Endothelial cell of umbilical vein (primary cell): ENCODE measurements around the gene ECEL1. TPM values are rescaled to one million over a fixed set of nuclear protein-coding genes. Genes with fewer than 3 reads are reported as not detected.

ENCODE experiments used
- BruUV-seq: library from RNA; stranded (reverse); fragments of 400-500 nt; replicated peaks from 2 replicates; lab custom pipeline; 2021; lab: Mats Ljungman, UMichigan
- CTCF ChIA-PET: fragments of 300-600, 350-600 bp; sonication (Branson Sonifier 250); formaldehyde crosslinking; loops from one replicate; lab custom pipeline; 2021; ENCODE audit warnings: antibody characterized with exemption, inconsistent platforms; lab: Charles Lee
- POLR2A ChIA-PET: fragments of 300-600, 350-600 bp; sonication (Branson Sonifier 250); formaldehyde crosslinking; loops from one replicate; lab custom pipeline; 2021; ENCODE audit warnings: antibody characterized with exemption, inconsistent platforms; lab: Charles Lee
- DNase-seq: peaks from one replicate; pipeline ENCODE4 v3.0.0-alpha.2; 2011; ENCODE audit warnings: low read depth, low spot score
- FAIRE-seq: peaks from 2 replicates; lab custom pipeline; 2011; peaks lifted over from hg19 to GRCh38; lab: Jason Lieb, UNC
- H2AFZ ChIP-seq: 2 replicates; pipeline ENCODE4 v1.6.0; 2012; ENCODE audit warnings: low read depth, low read length, control low read depth, inconsistent platforms
- H3K27ac ChIP-seq: 2 replicates; pipeline ENCODE4 v1.5.1; 2011; ENCODE audit warnings: low read depth, mild to moderate bottlenecking, control low read depth, low read length, moderate library complexity; ENCODE audit not compliant: insufficient read depth
- H3K27me3 ChIP-seq, 2 experiments: 2 replicates each; pipeline versions ENCODE4 v1.6.0 to v1.6.1; 2011; ENCODE audit warnings: low read length in 2 of 2, mixed read lengths in 1 of 2; ENCODE audit not compliant: control insufficient read depth in 2 of 2, insufficient read depth in 2 of 2
- H3K36me3 ChIP-seq, 2 experiments: 2 replicates in 1 of 2; 3 replicates in 1 of 2; pipeline ENCODE4 v1.5.1; 2011; ENCODE audit warnings: low read length in 2 of 2, mild to moderate bottlenecking in 1 of 2, moderate library complexity in 1 of 2; ENCODE audit not compliant: control insufficient read depth in 2 of 2, insufficient read depth in 2 of 2; ENCODE audit errors: extremely low read depth in 1 of 2
- H3K4me1 ChIP-seq: 3 replicates; pipeline ENCODE4 v1.5.1; 2011; ENCODE audit warnings: mild to moderate bottlenecking, low read length; ENCODE audit not compliant: control insufficient read depth, insufficient read depth; ENCODE audit errors: extremely low read depth
- H3K4me2 ChIP-seq: 2 replicates; pipeline ENCODE4 v1.6.1; 2011; ENCODE audit warnings: low read length, control low read depth, mixed read lengths; ENCODE audit not compliant: insufficient read depth
- H3K4me3 ChIP-seq, 3 experiments: fragments of 200-600 bp in 1 of 3; sonication (generic), shearing (Covaris generic) in 1 of 3; replicated peaks in 1 of 3; 2 replicates each; pipeline ENCODE4 v1.5.1; 2011 to 2016; ENCODE audit warnings: control low read depth in 3 of 3, low read length in 3 of 3, mild to moderate bottlenecking in 2 of 3, inconsistent platforms in 1 of 3, low read depth in 1 of 3, moderate library complexity in 1 of 3; ENCODE audit not compliant: insufficient read depth in 1 of 3
- H3K79me2 ChIP-seq: 2 replicates; pipeline ENCODE4 v1.6.0; 2012; ENCODE audit warnings: low read length, inconsistent platforms; ENCODE audit not compliant: control insufficient read depth, insufficient read depth
- H3K9ac ChIP-seq: replicated peaks from 2 replicates; pipeline ENCODE3; 2011; ENCODE audit warnings: low read length, control low read depth; ENCODE audit not compliant: insufficient read depth; ENCODE audit errors: extremely low read depth
- H3K9me1 ChIP-seq: replicated peaks from 3 replicates; pipeline ENCODE4 v1.6.0; 2011; ENCODE audit warnings: mild to moderate bottlenecking, low read length; ENCODE audit not compliant: control insufficient read depth, insufficient read depth; ENCODE audit errors: extremely low read depth
- H3K9me3 ChIP-seq: replicated peaks from 2 replicates; pipeline ENCODE4 v1.5.1; 2012; ENCODE audit warnings: low read length, inconsistent platforms; ENCODE audit not compliant: control insufficient read depth, insufficient read depth
- H4K20me1 ChIP-seq: replicated peaks from 2 replicates; pipeline ENCODE3; 2011; ENCODE audit warnings: mild to moderate bottlenecking, low read length; ENCODE audit not compliant: control insufficient read depth, insufficient read depth; ENCODE audit errors: extremely low read depth
- CTCF ChIP-seq, 2 donors: IDR thresholded peaks; 1 replicate in 1 of 2; 2 replicates in 1 of 2; pipeline ENCODE4 v1.5.1; 2011; ENCODE audit warnings: low read length in 2 of 2, mild to moderate bottlenecking in 2 of 2, moderate library complexity in 2 of 2, control low read depth in 1 of 2, inconsistent platforms in 1 of 2, low read depth in 1 of 2; ENCODE audit not compliant: insufficient read depth in 1 of 2; ENCODE audit errors: extremely low read depth in 1 of 2
- EZH2 ChIP-seq: IDR thresholded peaks from 2 replicates; pipeline ENCODE4 v1.6.1; 2012; ENCODE audit warnings: borderline replicate concordance, low read depth, mild to moderate bottlenecking, moderate library complexity, low read length, inconsistent platforms; ENCODE audit not compliant: severe bottlenecking
- FOS ChIP-seq: IDR thresholded peaks from 2 replicates; pipeline ENCODE4 v1.6.1; 2011; ENCODE audit warnings: mild to moderate bottlenecking, low read length, moderate library complexity, borderline replicate concordance; ENCODE audit not compliant: insufficient read depth
- GATA2 ChIP-seq: IDR thresholded peaks from 2 replicates; pipeline ENCODE4 v1.7.0; 2011; ENCODE audit warnings: low read depth, mild to moderate bottlenecking, moderate library complexity, mixed read lengths, low read length; ENCODE audit not compliant: insufficient read length, insufficient read depth
- JUN ChIP-seq: IDR thresholded peaks from 2 replicates; pipeline ENCODE4 v1.6.1; 2011; ENCODE audit warnings: borderline replicate concordance, low read depth; ENCODE audit not compliant: insufficient read length, insufficient read depth
- MAX ChIP-seq: IDR thresholded peaks from 2 replicates; pipeline ENCODE4 v1.6.1; 2011; ENCODE audit not compliant: insufficient read depth, insufficient read length
- MYC ChIP-seq: IDR thresholded peaks from one replicate; pipeline ENCODE4 v1.6.1; 2011; ENCODE audit warnings: mild to moderate bottlenecking, low read depth, low read length
- POLR2A ChIP-seq: IDR thresholded peaks from 2 replicates; pipeline ENCODE4 v1.6.1; 2012; ENCODE audit warnings: low read depth, mild to moderate bottlenecking, control low read depth, low read length
- POLR2AphosphoS5 ChIP-seq: IDR thresholded peaks from 2 replicates; pipeline ENCODE4 v1.6.1; 2012; ENCODE audit warnings: low read depth, mild to moderate bottlenecking, control low read depth, low read length, moderate library complexity; ENCODE audit not compliant: insufficient read depth
- dilution Hi-C: fragments of 300-500 bp; cut with MboI; formaldehyde crosslinking; loops from one replicate; pipeline ENCODE4 v1.15.0; 2019; ENCODE audit warnings: low sequenced_read_pairs; ENCODE audit not compliant: extremely low pct_ligation_motif_present
- intact Hi-C: fragments of 100-400 bp; cut with micrococcal nuclease; formaldehyde crosslinking; loops from one replicate; pipeline ENCODE4 v1.10.0; 2022
- polyA plus RNA-seq, 4 experiments: library from polyadenylated mRNA; depleted of rRNA in 3 of 4; stranded (reverse) in 3 of 4; unstranded in 1 of 4; fragments of >200 nt; gene quantifications; 2 replicates each; pipeline versions ENCODE4 v1.2.1 to v1.2.3, GENCODE V29; 2011 to 2012; ENCODE audit warnings: missing spikeins in 1 of 4
- total RNA-seq: library from RNA; stranded (reverse); gene quantifications from 2 replicates; pipeline ENCODE4 v1.2.3, GENCODE V29; 2021

The ECEL1 gene
- total and polyA plus RNA-seq, 2 donors (not counting 3 experiments of a cell fraction or from before 2014, with no cell fraction given): not detected

- no peaks in the 10 kb centered on the region for H3K4me1 ChIP-seq
- H2AFZ ChIP-seq: no peak overlapping the region
- H3K4me2 ChIP-seq: no peak overlapping the region
- no peaks in the 10 kb centered on the region for H3K36me3 ChIP-seq
- no peaks in the 10 kb centered on the region for H3K9me1 ChIP-seq
- no peak overlapping the region for H3K4me3 ChIP-seq
- CTCF ChIA-PET: interaction anchor here (1.1 kb wide), 1 partner anchor 601 kb away, joined by 4 read pairs; no protein-coding TSS in a partner anchor
- dilution Hi-C loops: no loop called here
- POLR2A ChIA-PET: no interaction called here
- DNase-seq: no peak
- no TSS peak for BruUV-seq
- no peaks in the 10 kb centered on the region for H3K79me2 ChIP-seq
- peaks cover 32 to 33% of the 10 kb centered on the region in 2 experiments for H3K27me3 ChIP-seq
- no peaks in the 10 kb centered on the region for H3K9me3 ChIP-seq
- H3K9ac ChIP-seq: no peak overlapping the region
- intact Hi-C loops: no loop called here
- H4K20me1 ChIP-seq: no peaks in the 10 kb centered on the region
- FAIRE-seq: no peak
- H3K27ac ChIP-seq: no peak overlapping the region
- TF ChIP-seq MAX (no peak), CTCF (IDR thresholded peaks at IDR 0.05; ENCODE audit: extremely low read depth in 1 of 2, insufficient read depth in 1 of 2, low read depth in 1 of 2, low read length in 2 of 2) (no peak), JUN (no peak), FOS (no peak), MYC (no peak), EZH2 (no peak), GATA2 (no peak), POLR2AphosphoS5 (no peak), POLR2A (no peak)
Measured at GRCh38 chr2:232501331-232501771, 13.7 kb upstream of the ECEL1 start.
